Fibroblast of the conjunctiva (primary cell): Measurements from ENCODE around the gene SLC12A6.
"Not testable (repeated sequence)": the region's sequence is repeated elsewhere in the genome, so short reads cannot be mapped to it uniquely, and the experiment has no call there.

Experiments used
- DNase-seq: peaks from one replicate; pipeline ENCODE4 v3.0.0-alpha.2; 2010; ENCODE audit warnings: low read depth

The SLC12A6 gene

GRCh38 chr15:34193272-34193671 is 144.3 kb downstream of the SLC12A6 start:
- DNase-seq = not testable (repeated sequence)

DNA sequence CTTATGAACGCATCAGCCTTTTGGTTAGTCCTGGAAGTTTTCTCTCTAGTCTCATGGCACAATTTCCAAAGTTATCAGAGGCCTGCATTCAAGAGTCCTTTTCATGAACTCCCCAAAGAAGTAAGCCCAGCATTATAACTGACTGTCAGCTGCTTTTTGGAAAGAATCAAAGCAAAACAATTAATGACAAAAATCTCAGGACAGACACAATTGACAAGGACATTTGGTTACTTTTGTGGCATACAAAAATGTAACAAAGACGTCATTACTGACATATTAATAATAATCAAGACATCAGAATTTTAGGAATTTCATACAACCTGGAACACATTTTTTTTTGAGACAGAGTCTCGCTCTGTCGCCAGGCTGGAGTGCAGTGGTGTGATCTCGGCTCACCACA is 148.9 kb downstream of the SLC12A6 start:
- no peak for DNase-seq

DNA sequence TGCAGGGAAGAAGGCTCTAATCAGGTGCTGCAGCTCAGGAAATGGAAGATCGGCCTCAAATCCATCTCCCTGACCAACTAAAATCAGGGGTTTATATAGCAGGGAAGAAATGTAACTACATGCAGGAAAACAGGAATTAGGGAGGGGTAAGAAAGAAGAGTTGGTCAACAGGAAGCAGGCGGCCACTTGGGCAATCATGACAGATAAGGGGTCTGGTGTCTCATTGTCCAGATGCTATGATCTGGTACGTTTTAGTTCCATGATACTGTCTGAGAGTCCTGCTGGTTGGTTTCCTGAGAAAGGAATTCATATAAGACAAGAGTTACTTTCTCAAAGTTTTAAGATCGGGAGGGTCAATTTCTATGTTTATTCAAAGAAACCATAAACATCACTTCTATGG is 151.9 kb downstream of the SLC12A6 start:
- DNase-seq = no peak

- DNase-seq = no peak
Observed at GRCh38 chr15:34182942-34183341, 154.6 kb downstream of the SLC12A6 start.
